IPS-18c (cell line): Measurements from ENCODE around the gene ELF5.

Experiments
- H3K4me3 ChIP-seq: 2 replicates; pipeline ENCODE4 v1.7.0; 2013; ENCODE audit warnings: low read depth, mild to moderate bottlenecking, low read length, moderate library complexity; ENCODE audit not compliant: insufficient read depth
- H3K9me3 ChIP-seq: one replicate; pipeline ENCODE4 v1.6.1; 2013; ENCODE audit warnings: mild to moderate bottlenecking, low read length, moderate library complexity; ENCODE audit not compliant: control insufficient read depth, insufficient read depth

ELF5 gene

GRCh38 chr11:34525888-34526657 is 12.5 kb upstream of the ELF5 start:
- Histone ChIP-seq H3K4me3 (no peak overlapping the region), H3K9me3 (no peaks in the 10 kb centered on the region)

DNA sequence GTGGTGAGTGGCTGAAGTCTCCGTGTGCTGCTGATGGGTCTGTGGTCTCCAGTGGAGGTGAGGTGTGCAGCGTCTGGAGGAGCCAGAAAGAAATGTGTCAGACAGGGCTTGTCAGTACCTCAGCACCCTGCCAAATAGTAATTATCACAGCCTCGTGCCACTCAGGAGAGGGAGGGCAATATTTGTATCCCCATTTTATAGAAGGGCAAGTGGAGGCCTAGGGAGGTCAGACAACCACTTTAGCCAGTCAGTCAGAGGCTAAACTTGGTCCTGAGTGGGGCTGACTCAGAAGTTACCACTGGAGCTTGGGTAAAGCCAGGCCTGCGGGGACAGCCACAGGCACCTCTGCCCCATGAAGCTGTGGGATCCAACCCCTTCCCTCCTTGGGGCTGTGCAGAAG is 11.5 kb upstream of the ELF5 start:
- Histone ChIP-seq H3K4me3 (no peak overlapping the region), H3K9me3 (no peaks in the 10 kb centered on the region)

GRCh38 chr11:34524696-34525095 is 11.1 kb upstream of the ELF5 start:
- no peak overlapping the region for H3K4me3 ChIP-seq
- no peaks in the 10 kb centered on the region for H3K9me3 ChIP-seq

GRCh38 chr11:34523053-34523452 is 9.5 kb upstream of the ELF5 start:
- no peak overlapping the region for H3K4me3 ChIP-seq
- no peaks in the 10 kb centered on the region for H3K9me3 ChIP-seq

DNA sequence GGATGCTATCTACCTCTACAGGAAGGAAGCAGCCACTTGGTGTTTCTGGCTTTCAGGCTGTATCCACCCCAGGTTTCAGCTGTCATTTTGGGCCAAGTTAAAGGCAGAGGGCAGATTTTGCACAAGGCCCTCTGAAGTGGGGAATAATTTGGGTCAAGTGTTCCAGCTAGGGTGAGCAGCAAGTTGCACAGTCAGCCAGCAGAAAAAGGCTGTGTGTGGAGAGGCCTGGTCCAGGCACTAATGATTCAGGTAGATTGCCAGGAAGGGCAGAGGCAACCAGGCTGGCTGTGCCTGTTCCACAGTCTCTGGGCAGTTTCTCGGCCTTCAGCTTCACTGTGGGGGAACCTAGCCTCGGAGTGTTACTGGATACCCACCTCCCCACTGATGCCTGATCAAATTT is 8.6 kb upstream of the ELF5 start:
- Histone ChIP-seq H3K4me3 (no peak overlapping the region), H3K9me3 (no peaks in the 10 kb centered on the region)

- Histone ChIP-seq H3K4me3 (no peak overlapping the region), H3K9me3 (no peaks in the 10 kb centered on the region)
Observed at GRCh38 chr11:34521265-34521664, 7.7 kb upstream of the ELF5 start.

- H3K4me3 ChIP-seq: no peak overlapping the region
Observed at GRCh38 chr11:34519595-34520235, 6.1 kb upstream of the ELF5 start.

DNA sequence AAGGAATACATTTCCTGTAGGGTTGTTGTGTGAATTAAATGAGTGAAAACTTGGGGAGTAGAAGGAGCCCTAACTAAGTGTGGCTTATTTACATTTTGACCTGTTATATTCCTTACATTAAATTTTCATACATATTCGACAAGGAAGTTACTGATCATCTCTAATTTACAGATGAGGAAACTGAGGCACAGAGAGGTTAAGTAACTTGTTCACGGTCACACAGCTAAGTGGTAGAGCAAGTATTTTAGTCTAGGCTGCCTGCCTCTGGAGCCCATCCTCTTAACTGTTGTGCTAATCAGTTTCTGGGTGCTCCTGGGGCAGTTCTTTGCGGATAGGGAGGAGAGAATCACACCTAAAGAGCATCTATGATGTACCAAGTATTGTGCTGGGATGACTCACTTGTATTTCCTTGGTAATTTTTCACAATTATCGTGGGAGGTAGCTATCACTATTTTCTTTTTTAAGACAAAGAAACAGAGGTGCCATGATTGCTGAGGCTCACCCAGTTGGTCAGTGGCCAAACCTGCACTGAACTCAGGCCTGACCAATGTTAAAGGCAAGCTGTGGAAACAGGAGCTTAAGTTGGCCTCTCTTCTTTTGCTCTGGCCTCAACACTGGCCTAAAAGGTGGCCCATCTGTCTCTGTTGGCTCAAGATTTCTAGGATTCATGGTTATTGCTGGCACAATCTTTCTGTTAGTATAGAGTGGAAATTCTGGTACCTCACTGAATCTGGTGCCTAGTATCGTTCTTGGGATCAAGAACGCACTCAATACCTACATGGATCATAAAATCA is 2.9 kb upstream of the ELF5 start:
- no peak overlapping the region for H3K4me3 ChIP-seq
- H3K9me3 ChIP-seq: no peaks in the 10 kb centered on the region

More at GRCh38 chr11:34519595-34520235, 6.1 kb upstream of the ELF5 start:
- H3K9me3 ChIP-seq: no peaks in the 10 kb centered on the region

GRCh38 chr11:34514597-34514996 is 1.0 kb upstream of the ELF5 start:
- no peaks in the 10 kb centered on the region for H3K9me3 ChIP-seq
- H3K4me3 ChIP-seq: no peak overlapping the region

- H3K4me3 ChIP-seq: no peak overlapping the region
- no peaks in the 10 kb centered on the region for H3K9me3 ChIP-seq
Observed at GRCh38 chr11:34512840-34513681, 533 bp downstream of the ELF5 start.

- no peaks in the 10 kb centered on the region for H3K9me3 ChIP-seq
- no peak overlapping the region for H3K4me3 ChIP-seq
Observed at GRCh38 chr11:34510673-34511072, 2.9 kb downstream of the ELF5 start.

- H3K9me3 ChIP-seq: no peaks in the 10 kb centered on the region
- H3K4me3 ChIP-seq: no peak overlapping the region
Observed at GRCh38 chr11:34510218-34510617, 3.4 kb downstream of the ELF5 start.

- Histone ChIP-seq H3K9me3 (no peaks in the 10 kb centered on the region), H3K4me3 (no peak overlapping the region)
Observed at GRCh38 chr11:34509336-34509876, 4.2 kb downstream of the ELF5 start.

GRCh38 chr11:34508524-34508923 is 5.1 kb downstream of the ELF5 start:
- H3K9me3 ChIP-seq: no peaks in the 10 kb centered on the region
- H3K4me3 ChIP-seq: no peak overlapping the region

DNA sequence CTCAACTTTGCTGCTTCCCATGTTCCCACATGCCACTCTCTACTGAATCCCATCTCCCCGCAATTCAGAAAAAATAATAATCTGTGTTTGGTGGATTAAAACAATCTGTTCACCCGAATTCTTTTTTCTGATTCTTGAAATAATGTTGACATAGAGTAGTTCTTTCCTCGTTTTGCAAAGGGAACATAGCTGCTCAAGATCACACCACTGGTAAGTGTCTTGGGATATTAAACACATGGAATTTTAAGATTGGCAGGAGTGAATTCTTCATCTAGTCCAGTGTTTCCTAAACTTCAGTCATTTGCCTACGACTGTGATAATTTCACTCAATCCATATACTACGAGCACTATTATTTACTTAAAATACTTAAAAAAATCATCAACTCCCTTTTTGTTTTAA is 6.0 kb downstream of the ELF5 start:
- Histone ChIP-seq H3K4me3 (no peak overlapping the region), H3K9me3 (no peaks in the 10 kb centered on the region)

GRCh38 chr11:34507156-34507555 is 6.4 kb downstream of the ELF5 start:
- no peak overlapping the region for H3K4me3 ChIP-seq

GRCh38 chr11:34505874-34506273 is 7.7 kb downstream of the ELF5 start:
- no peaks in the 10 kb centered on the region for H3K9me3 ChIP-seq

More at GRCh38 chr11:34507156-34507555, 6.4 kb downstream of the ELF5 start:
- H3K9me3 ChIP-seq: no peaks in the 10 kb centered on the region

More at GRCh38 chr11:34505874-34506273, 7.7 kb downstream of the ELF5 start:
- H3K4me3 ChIP-seq: no peak overlapping the region
